ENCODE data around the gene WFDC5.
"Not testable (repeated sequence)": the region's sequence is repeated elsewhere in the genome, so short reads cannot be mapped to it uniquely, and the experiment has no call there.

Gene WFDC5

GRCh38 chr20:45114465-45115385 is at the start of gene WFDC5:
Gene WFDC5, minus strand, starts transcription at chr20:45115174. Its CDS starts 91 bp downstream, at chr20:45115083.
- in situ Hi-C loops (cut with MboI; ENCODE audit: low sequenced_read_pairs), result no loop called here

DNA sequence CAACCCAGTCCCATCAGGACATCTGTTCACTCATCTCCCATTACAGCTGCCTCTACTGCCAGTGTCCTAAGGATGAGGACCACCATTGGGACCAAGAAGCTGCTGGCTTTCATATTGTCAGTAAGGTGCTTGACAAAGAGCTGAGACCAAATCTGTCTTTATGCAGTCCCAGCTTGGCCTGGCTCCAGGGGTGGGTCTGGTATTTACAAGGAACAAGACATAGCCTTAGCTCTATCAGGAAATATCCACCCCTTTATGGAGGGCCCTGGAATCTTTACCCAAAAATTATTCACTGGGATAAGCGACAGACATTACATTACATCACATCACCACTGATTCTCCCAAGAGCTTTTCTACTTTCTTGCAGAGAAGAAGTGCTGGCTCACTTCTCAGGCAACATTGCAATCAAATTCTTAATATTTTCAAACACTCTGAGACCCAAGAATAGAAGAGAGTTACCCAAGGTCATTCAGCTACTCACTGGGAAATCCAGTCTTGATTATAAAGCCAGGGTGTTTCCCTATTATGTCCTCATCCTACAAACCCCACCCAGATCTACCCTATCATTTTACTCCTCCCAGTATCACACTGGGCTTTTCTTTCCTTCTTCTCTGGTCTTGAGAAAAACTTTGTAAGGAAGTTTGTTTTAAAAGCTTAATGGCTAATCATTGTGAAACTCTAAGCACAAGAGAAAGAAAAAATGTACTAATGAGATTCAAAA is 48.3 kb upstream of the WFDC5 start:
- in situ Hi-C loops (cut with MboI; ENCODE audit: low sequenced_read_pairs), result no loop called here

- in situ Hi-C loops (cut with MboI; ENCODE audit: low sequenced_read_pairs), result no loop called here
These were observed 43.0 kb upstream of the WFDC5 start for GRCh38 chr20:45157962-45158361.

- in situ Hi-C loops (cut with MboI; ENCODE audit: low sequenced_read_pairs), result no loop called here
These were observed 41.7 kb upstream of the WFDC5 start for GRCh38 chr20:45156713-45157112.

DNA sequence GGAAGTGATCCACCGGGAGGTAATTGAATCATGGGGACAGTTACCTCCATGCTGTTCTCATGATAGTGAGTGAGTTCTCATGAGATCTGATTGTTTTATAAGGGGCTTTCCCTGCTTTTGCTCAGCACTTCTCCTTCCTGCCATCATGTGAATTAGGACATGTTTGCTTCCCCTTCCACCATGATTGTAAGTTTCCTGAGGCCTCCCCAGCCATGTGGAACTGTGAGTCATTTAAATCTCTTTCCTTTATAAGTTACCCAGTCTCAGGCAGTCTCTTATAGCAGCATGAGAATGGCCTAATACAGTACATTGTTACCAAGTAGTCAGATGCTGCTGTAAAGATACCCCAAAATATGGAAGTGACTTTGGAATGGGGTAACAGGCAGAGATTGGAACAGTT is 39.8 kb upstream of the WFDC5 start:
- in situ Hi-C loops (cut with MboI; ENCODE audit: low sequenced_read_pairs), result not testable (repeated sequence)

DNA sequence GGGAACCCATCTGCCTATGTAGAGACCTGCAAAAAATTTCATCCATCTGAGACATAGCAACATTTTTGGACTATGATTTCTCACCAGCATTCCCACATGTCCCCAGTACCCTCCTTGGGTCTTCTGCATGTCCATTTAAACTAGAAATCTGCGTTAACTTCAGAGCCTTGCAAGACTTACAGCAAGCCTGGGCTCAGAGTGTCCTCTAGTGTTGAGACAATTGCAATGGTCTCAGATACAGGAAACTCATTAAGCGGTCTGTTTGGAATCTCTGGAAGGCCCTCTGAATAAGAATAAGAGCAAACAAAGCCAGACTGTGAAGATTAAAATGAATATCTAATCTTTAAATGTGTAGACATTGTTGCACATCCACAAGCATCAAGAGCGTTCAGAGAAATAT is 39.2 kb upstream of the WFDC5 start:
- in situ Hi-C loops (cut with MboI; ENCODE audit: low sequenced_read_pairs), result no loop called here

- in situ Hi-C loops (cut with MboI; ENCODE audit: low sequenced_read_pairs), result no loop called here
These were observed 38.8 kb upstream of the WFDC5 start for GRCh38 chr20:45153752-45154151.

GRCh38 chr20:45153147-45153546 is 38.2 kb upstream of the WFDC5 start:
- in situ Hi-C loops (cut with MboI; ENCODE audit: low sequenced_read_pairs), result no loop called here

GRCh38 chr20:45152405-45152804 is 37.4 kb upstream of the WFDC5 start:
- in situ Hi-C loops (cut with MboI; ENCODE audit: low sequenced_read_pairs), result no loop called here

GRCh38 chr20:45149062-45149461 is 34.1 kb upstream of the WFDC5 start:
- in situ Hi-C loops (cut with MboI; ENCODE audit: low sequenced_read_pairs), result no loop called here

DNA sequence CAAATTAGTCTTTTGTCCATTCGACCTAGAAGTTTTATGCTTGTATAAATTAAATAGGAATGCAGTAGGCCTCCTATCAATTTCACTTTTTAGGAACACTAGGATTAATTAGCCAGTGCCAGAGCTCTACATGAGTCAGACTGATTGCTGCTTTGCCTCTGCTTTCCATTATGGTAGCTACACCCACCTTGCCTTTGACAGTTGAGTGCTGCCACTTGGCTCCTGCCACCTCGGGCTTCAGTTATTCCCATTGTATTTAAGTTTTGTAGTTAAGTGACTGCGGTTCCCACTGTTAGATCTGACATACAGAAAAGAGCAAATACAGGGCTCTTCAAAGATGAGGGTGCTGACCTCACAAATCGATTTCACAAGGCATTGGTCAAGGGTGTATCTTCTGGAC is 25.9 kb upstream of the WFDC5 start:
- in situ Hi-C loops (cut with MboI; ENCODE audit: low sequenced_read_pairs), result no loop called here

GRCh38 chr20:45139733-45140375 is 24.9 kb upstream of the WFDC5 start:
- in situ Hi-C loops (cut with MboI; ENCODE audit: low sequenced_read_pairs), result not testable (repeated sequence)

DNA sequence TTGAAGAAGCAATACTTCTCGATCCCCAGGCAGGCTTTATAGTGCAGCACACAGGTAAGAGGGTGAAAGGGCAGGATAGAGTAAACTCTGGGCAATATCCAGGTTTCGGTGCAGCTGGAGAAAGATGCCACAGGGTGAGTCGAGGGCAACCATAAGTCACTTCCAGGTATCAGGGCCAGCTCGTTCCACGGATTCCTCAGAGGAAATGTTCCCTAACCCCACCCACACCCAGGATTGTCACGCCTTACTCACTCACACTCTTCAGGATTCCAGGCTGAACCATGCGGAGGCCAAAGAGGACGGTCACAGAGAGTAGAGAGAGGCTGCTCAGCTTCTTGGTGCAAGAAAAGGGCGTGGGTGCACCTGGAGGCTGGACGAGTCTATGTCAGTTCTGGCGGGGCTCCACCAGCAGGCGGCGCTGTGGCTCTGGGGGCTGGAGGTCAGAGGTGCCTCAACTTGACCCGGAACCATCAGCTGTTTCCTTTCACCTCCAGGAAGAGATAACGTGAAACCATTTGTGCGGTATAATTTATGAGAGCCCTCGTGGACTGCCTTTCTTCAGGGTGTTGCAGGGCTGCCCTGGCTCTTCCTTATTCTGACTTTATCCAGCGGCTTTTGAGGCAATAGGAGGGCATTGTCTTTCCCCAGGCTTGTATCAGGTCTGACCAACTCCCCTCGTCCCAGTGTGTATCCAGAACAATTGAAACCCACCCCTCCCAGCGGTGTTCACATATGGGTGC is 23.8 kb upstream of the WFDC5 start:
- in situ Hi-C loops (cut with MboI; ENCODE audit: low sequenced_read_pairs), result no loop called here

GRCh38 chr20:45136911-45137310 is 21.9 kb upstream of the WFDC5 start:
- in situ Hi-C loops (cut with MboI; ENCODE audit: low sequenced_read_pairs), result no loop called here

DNA sequence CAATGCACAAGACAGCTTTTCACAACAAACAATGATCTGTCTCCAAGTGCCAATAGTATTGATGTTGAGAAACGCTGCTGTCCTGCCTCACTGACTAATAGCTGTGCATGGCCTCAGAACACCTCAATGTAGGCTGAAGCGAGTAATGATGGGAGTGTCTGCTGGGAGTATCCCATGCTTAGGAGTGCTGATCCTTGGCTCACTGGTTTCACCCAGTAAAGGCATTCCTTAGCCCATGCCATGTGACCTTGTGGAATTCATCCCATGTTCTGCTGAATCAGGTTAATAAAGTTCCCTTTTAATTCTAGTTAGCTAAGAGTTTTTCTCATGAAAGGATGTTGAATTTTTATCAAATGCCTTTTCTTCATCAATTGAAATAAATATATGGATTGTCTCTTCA is 13.1 kb upstream of the WFDC5 start:
- in situ Hi-C loops (cut with MboI; ENCODE audit: low sequenced_read_pairs), result no loop called here

GRCh38 chr20:45124365-45124764 is 9.4 kb upstream of the WFDC5 start, which contains the start of gene WFDC12:
Gene WFDC12, minus strand, starts transcription at chr20:45124465. Its CDS starts 18 bp downstream, at chr20:45124447.
- in situ Hi-C loops (cut with MboI; ENCODE audit: low sequenced_read_pairs), result no loop called here

DNA sequence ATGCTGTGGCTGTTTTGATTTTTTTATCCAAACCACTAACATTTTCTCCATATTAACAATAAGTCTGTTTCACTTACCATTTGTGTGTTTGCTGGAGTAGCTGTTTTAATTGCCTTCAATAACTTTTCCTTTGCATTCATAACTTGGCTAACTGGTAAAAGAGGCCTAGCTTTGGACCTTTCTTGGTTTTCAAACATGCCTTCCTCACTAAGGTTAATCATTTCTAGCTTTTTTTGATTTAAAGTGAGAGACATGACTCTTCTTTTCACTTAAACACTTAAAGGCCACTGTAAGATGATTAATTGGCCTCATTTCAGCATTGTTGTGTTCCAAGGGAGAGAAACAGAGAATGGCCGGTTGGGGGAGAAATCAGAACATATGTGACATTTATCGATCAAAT is 6.4 kb upstream of the WFDC5 start:
- in situ Hi-C loops (cut with MboI; ENCODE audit: low sequenced_read_pairs), result no loop called here

DNA sequence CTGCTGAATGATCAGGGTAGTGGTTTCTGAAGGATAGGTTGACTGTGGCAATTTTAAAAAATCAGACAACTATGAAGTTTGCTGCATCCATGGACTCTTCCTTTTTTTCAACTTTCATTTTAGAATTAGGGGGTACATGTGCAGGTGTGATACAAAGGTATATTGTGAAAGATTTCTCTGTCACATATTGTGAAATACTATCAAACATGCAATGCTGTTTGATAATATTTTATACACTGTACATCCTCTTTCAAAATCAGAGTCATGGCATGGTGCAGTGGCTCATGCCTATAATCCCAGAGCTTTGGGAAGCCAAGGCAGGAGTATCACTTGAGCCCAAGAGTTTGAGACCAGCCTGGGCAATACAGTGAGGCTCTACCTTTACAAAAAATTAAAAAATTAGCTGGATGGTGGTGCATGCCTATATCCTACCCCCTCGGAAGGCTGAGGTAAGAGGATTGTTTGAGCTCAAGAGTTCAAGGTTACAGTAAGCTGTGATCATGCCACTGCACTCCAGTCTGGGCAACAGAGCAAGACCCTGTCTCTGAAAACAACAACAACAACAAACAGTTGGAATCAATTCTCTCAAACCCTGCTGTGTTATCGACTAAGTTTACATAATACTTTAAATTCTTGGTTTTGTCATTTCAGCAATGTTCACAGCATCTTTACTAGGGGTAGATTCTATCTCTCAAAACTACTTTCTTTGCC is 4.7 kb upstream of the WFDC5 start:
- in situ Hi-C loops (cut with MboI; ENCODE audit: low sequenced_read_pairs), result no loop called here

DNA sequence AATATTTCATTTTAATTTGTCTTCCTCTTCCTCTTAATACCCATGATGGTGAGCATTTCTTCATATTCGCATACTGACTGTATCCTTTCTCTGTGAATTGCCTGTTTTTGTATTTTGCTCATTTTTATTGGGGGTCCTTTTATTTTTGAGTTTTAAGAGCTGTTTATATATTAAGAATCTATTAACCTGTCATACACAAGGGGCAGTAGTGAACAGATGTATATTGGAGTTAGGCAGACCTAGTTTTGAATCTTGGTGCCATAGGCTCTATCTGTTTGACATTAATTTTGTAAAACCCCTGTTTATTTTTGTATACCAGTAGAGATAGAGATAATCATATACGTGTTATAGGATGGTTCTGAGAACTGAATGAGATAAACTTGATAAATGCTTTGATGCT is 3.1 kb upstream of the WFDC5 start:
- in situ Hi-C loops (cut with MboI; ENCODE audit: low sequenced_read_pairs), result no loop called here

DNA sequence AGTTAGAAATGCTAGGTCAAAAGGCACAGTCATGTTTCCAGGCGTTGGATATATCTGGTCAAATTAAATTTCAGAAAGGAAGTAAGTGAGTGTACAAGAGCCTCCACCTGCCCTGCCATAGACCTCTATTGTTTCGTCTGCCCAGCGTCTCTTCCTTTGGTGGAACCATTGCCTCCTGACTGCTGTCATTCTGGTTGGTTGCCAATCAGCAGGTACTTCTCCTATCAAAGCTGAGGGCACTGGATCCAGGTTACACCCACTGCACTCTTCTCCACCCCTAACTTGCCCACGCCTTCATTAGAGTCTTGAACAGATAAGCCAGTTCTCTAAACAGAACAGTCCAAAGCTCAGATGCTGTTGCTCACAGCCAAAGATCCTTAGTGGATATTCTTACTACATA is 2.6 kb upstream of the WFDC5 start:
- in situ Hi-C loops (cut with MboI; ENCODE audit: low sequenced_read_pairs), result no loop called here

Data from HL-60/S4 treated with phorbol 12-myristate 13-acetate at 8.2 ng/mL for 4 days and 3 days (cell line).